ENCODE results near the gene B3GNT3. TPM values are rescaled to one million over a fixed set of nuclear protein-coding genes. Genes with fewer than 3 reads are reported as not detected.

B3GNT3 gene
- total and polyA plus RNA-seq, 2 of the 13 experiments (the other 11 are each of a cell fraction or from before 2014, with no cell fraction given) = 0.86 to 4.0 TPM

DNA sequence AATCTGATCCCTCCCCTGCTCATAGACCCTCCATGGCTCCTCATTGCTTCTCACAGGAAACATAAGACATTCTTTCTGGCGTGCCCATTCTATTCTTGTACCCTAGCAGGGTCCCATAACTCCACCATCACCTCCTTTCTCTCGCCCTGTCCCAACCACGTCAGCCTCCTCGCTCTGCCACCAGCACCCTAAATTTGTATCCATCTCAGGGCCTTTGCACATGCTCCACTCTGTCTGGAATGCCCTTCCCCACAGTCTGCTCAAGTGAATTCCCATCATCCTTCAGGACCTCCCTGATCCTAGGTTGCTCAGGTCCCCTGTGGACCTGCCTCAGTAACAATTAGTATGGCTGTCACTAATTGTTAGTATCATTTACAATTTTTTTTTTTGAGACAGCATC is 10.5 kb downstream of the B3GNT3 start:
- in situ Hi-C loops (cut with HindIII; ENCODE audit: extremely low pct_ligation_motif_present, low pct_unique_long_range_greater_than_20kb) (no loop called here), intact Hi-C loops (cut with micrococcal nuclease; ENCODE audit: unreplicated experiment) (no loop called here)
- BruUV-seq (replicated peaks) = no TSS peak
- no peak overlapping the region for H3K27ac ChIP-seq (ENCODE audit: extremely low read length, insufficient read depth, low read length)
- peaks cover 0 to 2% of the 10 kb centered on the region in 2 experiments; a peak in 2 of 5 replicates for H3K36me3 ChIP-seq (replicated peaks in 1 of 2; ENCODE audit: control insufficient read depth in 1 of 2, insufficient read depth in 2 of 2, low read length in 2 of 2)
- TF ChIP-seq ELF1 (CRISPR knock-in tag; IDR thresholded peaks at IDR 0.05) (no peak), SAFB2 (CRISPR knock-in tag; IDR thresholded peaks at IDR 0.05; ENCODE audit: borderline replicate concordance, low read depth) (no peak), ZSCAN22 (CRISPR knock-in tag; IDR thresholded peaks at IDR 0.05) (no peak), DR1 (CRISPR knock-in tag; IDR thresholded peaks at IDR 0.05) (no peak), ATF7 (IDR thresholded peaks at IDR 0.05) (no peak), ATF7 (CRISPR knock-in tag; IDR thresholded peaks at IDR 0.05) (no peak)
- TF ChIP-seq, protein P1, sequence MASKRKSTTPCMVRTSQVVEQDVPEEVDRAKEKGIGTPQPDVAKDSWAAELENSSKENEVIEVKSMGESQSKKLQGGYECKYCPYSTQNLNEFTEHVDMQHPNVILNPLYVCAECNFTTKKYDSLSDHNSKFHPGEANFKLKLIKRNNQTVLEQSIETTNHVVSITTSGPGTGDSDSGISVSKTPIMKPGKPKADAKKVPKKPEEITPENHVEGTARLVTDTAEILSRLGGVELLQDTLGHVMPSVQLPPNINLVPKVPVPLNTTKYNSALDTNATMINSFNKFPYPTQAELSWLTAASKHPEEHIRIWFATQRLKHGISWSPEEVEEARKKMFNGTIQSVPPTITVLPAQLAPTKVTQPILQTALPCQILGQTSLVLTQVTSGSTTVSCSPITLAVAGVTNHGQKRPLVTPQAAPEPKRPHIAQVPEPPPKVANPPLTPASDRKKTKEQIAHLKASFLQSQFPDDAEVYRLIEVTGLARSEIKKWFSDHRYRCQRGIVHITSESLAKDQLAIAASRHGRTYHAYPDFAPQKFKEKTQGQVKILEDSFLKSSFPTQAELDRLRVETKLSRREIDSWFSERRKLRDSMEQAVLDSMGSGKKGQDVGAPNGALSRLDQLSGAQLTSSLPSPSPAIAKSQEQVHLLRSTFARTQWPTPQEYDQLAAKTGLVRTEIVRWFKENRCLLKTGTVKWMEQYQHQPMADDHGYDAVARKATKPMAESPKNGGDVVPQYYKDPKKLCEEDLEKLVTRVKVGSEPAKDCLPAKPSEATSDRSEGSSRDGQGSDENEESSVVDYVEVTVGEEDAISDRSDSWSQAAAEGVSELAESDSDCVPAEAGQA (IDR thresholded peaks at IDR 0.05; ENCODE audit: low read depth) = no peak
- TF ChIP-seq, protein P1 (CRISPR knock-in tag; IDR thresholded peaks at IDR 0.05; ENCODE audit: borderline replicate concordance) = no peak
- TF ChIP-seq, protein P2, sequence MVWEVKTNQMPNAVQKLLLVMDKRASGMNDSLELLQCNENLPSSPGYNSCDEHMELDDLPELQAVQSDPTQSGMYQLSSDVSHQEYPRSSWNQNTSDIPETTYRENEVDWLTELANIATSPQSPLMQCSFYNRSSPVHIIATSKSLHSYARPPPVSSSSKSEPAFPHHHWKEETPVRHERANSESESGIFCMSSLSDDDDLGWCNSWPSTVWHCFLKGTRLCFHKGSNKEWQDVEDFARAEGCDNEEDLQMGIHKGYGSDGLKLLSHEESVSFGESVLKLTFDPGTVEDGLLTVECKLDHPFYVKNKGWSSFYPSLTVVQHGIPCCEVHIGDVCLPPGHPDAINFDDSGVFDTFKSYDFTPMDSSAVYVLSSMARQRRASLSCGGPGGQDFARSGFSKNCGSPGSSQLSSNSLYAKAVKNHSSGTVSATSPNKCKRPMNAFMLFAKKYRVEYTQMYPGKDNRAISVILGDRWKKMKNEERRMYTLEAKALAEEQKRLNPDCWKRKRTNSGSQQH (CRISPR knock-in tag; IDR thresholded peaks at IDR 0.05; ENCODE audit: low read depth) = no peak
- ChIA-PET POLR2A (no interaction called here), CTCF (ENCODE audit: low intra/inter-chr PET ratio, low total read pairs) (no interaction called here)
- H3K4me2 ChIP-seq (ENCODE audit: low read depth, low read length) = no peak overlapping the region
- no peaks in the 10 kb centered on the region for H3K9me3 ChIP-seq (ENCODE audit: low read length)
- FAIRE-seq = no peak
- H3K4me3 ChIP-seq (replicated peaks in 1 of 3; ENCODE audit: insufficient read depth in 1 of 3, low read depth in 2 of 3, low read length in 3 of 3) = no peak overlapping the region
- no peak overlapping the region for H2AFZ ChIP-seq (ENCODE audit: low read length)
- H3K27me3 ChIP-seq (ENCODE audit: control insufficient read depth in 1 of 2, insufficient read depth in 2 of 2, low read length in 2 of 2) = no peaks in the 10 kb centered on the region
- H3K4me1 ChIP-seq (ENCODE audit: insufficient read depth, low read length) = no peaks in the 10 kb centered on the region
- H4K20me1 ChIP-seq (ENCODE audit: insufficient read depth, low read length) = no peaks in the 10 kb centered on the region
- WGBS (ENCODE audit: low lambda C conversion rate) = 88% methylated on average over 4 of the region's 4 CpGs
- no peak for ATAC-seq
- H3K9ac ChIP-seq (ENCODE audit: insufficient read depth, low read depth, low read length) = no peak overlapping the region
- DNase-seq (ENCODE audit: low spot score) = no peak
- no peaks in the 10 kb centered on the region for H3K79me2 ChIP-seq (ENCODE audit: insufficient read depth, low read length)

Measured in HepG2 (cell line).